ENCODE measurements around the gene PACRG.

PACRG gene

GRCh38 chr6:163030980-163031379, 303.2 kb downstream of the PACRG start:
- Histone ChIP-seq H3K4me3 (no peak overlapping the region), H3K4me2 (no peak overlapping the region), H3K27me3 (no peaks in the 10 kb centered on the region), H3K36me3 (no peaks in the 10 kb centered on the region), H3K9me3 (replicated peaks in 1 of 11) (peaks cover 9 to 32% (median 16%) of the 10 kb centered on the region in 11 experiments; a peak in 15 of 22 replicates), H3K27ac (no peak overlapping the region), H3K4me1 (no peaks in the 10 kb centered on the region), H4K20me1 (no peaks in the 10 kb centered on the region), H3K9ac (no peak overlapping the region)
- TF ChIP-seq Cebpa-rat (IDR thresholded peaks at IDR 0.05), result no peak

DNA sequence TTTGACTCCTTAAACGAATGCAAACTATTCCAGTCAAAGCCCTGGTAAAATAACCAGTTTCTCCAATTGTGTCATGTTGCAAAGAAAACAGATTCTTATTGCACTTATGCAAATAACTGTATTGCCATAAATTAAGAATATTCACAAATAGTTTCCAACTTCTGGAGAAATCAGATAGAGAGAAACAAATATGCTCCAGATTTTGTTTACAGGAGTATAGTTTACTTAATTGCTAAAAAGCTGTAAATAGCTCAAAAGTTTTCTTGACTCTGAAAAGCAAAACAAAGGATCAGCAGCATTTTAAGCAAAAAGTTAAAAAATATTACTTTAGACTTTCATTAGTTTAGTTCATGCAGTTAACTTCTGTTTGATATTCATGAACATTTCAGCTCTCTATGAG, 304.2 kb downstream of the PACRG start:
- Histone ChIP-seq H3K27ac (no peak overlapping the region), H3K4me3 (no peak overlapping the region), H3K4me2 (no peak overlapping the region), H4K20me1 (no peaks in the 10 kb centered on the region), H3K9me3 (replicated peaks in 1 of 11) (peaks cover 9 to 32% (median 16%) of the 10 kb centered on the region in 11 experiments; a peak in 15 of 22 replicates), H3K9ac (no peak overlapping the region), H3K27me3 (no peaks in the 10 kb centered on the region), H3K36me3 (no peaks in the 10 kb centered on the region), H3K4me1 (no peaks in the 10 kb centered on the region)
- no peak for TF ChIP-seq Cebpa-rat (IDR thresholded peaks at IDR 0.05)

DNA sequence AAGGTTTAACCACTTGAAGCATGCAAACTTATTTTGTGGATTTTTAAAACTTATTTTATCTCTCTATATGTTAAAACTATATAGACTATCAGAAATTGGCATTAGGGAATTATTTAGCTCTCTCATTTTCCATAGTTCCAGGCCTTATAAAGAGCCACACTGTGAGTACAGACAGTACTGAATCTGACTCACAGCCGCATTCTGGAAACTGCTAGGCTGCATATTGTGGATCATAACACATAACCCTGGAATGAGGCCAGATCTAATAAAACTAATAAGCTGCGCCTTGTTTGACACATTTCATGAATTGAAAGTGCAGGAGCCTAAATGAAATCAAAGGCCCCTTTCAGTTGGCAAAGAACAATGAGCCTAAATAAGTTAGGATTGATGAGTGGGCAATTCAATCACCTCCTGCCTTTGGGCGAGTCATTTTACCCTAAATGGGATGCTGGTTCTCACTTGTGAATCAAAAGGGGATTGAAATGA, 308.4 kb downstream of the PACRG start:
- no peak overlapping the region for H3K4me3 ChIP-seq
- no peak for TF ChIP-seq Cebpa-rat (IDR thresholded peaks at IDR 0.05)
- no peaks in the 10 kb centered on the region for H3K27me3 ChIP-seq

DNA sequence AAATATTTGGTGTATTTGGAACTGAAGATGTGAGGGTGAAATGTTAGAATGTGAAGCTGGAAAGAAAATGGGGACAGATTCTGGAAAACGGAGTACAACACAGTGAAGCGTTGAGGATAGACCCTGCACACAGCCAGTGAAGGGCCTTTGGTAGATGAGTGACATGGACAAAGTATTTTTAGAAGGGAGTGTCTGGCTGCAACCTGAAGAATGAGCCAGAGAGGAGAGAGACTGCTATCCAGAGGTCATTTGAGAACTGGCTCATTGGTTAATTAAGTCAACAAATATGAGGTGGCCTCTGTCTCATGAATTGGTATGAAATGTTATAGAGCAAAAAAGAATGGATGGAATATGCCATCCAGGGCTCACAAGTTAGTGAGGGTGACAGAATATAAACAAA, 310.5 kb downstream of the PACRG start:
- Histone ChIP-seq H3K4me1 (no peaks in the 10 kb centered on the region), H3K27ac (no peak overlapping the region), H3K9me3 (replicated peaks in 1 of 11) (peaks cover 9 to 18% (median 11%) of the 10 kb centered on the region in 11 experiments; a peak in 16 of 22 replicates), H3K9ac (no peak overlapping the region), H3K36me3 (no peaks in the 10 kb centered on the region), H4K20me1 (no peaks in the 10 kb centered on the region), H3K4me2 (no peak overlapping the region), H3K27me3 (no peaks in the 10 kb centered on the region), H3K4me3 (no peak overlapping the region)
- TF ChIP-seq Cebpa-rat (IDR thresholded peaks at IDR 0.05), result no peak

More for the DNA sequence above, 308.4 kb downstream of the PACRG start:
- Histone ChIP-seq H3K27ac (no peak overlapping the region), H3K4me2 (no peak overlapping the region), H3K9ac (no peak overlapping the region), H4K20me1 (no peaks in the 10 kb centered on the region), H3K4me1 (no peaks in the 10 kb centered on the region), H3K9me3 (replicated peaks in 1 of 11) (peaks cover 18 to 34% (median 24%) of the 10 kb centered on the region in 11 experiments; a peak in 21 of 22 replicates), H3K36me3 (no peaks in the 10 kb centered on the region)

DNA sequence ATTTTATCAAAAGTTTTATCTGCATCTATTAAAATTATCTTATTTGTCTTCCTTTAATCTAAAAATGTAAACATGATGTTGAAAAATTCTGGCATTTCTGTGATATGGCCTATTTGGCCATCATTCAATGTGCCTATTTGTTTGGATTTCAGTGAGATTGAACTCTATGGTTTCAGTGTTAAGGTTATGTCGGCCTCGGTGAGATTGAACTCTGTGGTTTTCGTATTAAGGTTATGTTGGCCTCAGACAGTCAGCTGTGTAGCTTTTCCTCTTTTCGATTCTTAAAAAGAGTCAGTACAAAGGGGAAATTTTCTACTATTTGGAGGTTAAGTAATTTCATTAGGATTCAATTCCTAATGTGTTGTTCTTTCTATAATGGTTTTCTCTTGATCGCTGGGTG, 320.6 kb downstream of the PACRG start:
- Histone ChIP-seq H4K20me1 (no peaks in the 10 kb centered on the region), H3K9me3 (replicated peaks in 1 of 11) (0 out of 22 replicates have a peak, but pooled peaks cover 0 to 4% (median 0%) of the 10 kb centered on the region in 11 experiments), H3K4me3 (no peak overlapping the region), H3K27ac (no peak overlapping the region), H3K4me1 (no peaks in the 10 kb centered on the region), H3K27me3 (no peaks in the 10 kb centered on the region), H3K9ac (no peak overlapping the region), H3K4me2 (no peak overlapping the region), H3K36me3 (no peaks in the 10 kb centered on the region)
- TF ChIP-seq Cebpa-rat (IDR thresholded peaks at IDR 0.05), result no peak

DNA sequence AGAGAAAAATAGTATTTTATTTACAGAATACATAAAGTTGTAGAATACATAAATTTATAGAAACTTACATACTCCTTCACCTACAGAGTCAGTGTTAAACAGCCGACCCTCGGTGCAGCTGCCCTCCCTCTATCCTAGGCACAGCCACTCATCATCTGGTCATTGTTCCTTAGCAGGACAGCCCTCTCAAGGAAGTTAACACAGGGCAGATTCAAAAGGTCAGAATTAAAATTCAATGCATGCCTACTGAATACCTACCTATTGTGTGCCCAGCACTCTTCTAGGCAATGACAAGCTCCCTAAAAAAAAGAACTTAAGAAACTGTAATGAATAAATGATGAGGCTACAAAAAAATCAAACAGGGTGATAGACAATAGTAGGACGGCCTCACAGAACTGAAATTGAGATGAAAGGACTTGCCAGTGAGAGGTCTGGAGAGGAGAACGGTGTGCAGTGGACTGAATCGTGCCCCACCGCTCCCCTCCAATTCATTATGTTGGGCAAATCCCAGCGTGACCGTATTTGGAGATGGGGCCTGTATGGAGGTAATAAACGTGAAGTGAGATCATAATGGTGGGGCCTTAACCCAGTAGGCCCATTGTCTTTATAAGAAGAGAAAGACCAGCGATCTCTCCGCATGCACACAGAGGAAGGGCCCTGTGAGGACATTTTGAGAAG, 326.0 kb downstream of the PACRG start:
- no peak overlapping the region for H3K4me3 ChIP-seq
- H4K20me1 ChIP-seq, result no peaks in the 10 kb centered on the region
- no peaks in the 10 kb centered on the region for H3K36me3 ChIP-seq
- H3K27me3 ChIP-seq, result no peaks in the 10 kb centered on the region
- no peak overlapping the region for H3K27ac ChIP-seq
- no peaks in the 10 kb centered on the region for H3K4me1 ChIP-seq
- H3K9me3 ChIP-seq (replicated peaks in 1 of 11), result peaks cover 0 to 9% (median 0%) of the 10 kb centered on the region in 11 experiments; a peak in 3 of 22 replicates
- TF ChIP-seq Cebpa-rat (IDR thresholded peaks at IDR 0.05), result no peak
- no peak overlapping the region for H3K4me2 ChIP-seq
- no peak overlapping the region for H3K9ac ChIP-seq

DNA sequence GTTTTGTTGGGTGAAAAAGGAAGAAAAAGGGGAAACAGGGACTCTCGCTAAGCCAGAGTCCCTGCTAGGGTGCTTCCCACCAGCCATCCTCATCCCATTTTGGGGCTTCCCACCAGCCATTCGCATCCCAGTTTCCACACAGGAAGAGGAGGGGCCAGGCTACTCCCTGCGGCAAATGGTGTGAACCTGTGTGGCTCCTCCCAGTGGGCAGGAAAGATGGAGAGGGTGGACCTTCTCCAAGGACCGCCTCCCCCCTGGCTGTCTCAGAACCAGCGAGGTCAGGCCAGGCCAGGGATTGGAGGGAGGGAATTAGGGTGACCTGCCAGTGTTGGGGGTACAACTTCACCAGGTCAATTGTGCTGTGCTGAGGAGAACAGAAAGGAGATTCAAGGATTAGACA, 326.9 kb downstream of the PACRG start:
- H3K27me3 ChIP-seq, result no peaks in the 10 kb centered on the region
- TF ChIP-seq Cebpa-rat (IDR thresholded peaks at IDR 0.05), result no peak

GRCh38 chr6:163057260-163057659, 329.5 kb downstream of the PACRG start:
- H4K20me1 ChIP-seq, result no peaks in the 10 kb centered on the region
- H3K9ac ChIP-seq, result no peak overlapping the region
- no peaks in the 10 kb centered on the region for H3K4me1 ChIP-seq
- no peak overlapping the region for H3K4me3 ChIP-seq
- no peaks in the 10 kb centered on the region for H3K36me3 ChIP-seq
- no peak overlapping the region for H3K27ac ChIP-seq
- H3K27me3 ChIP-seq, result no peaks in the 10 kb centered on the region
- no peak overlapping the region for H3K4me2 ChIP-seq
- peaks cover 0 to 10% (median 0%) of the 10 kb centered on the region in 11 experiments; a peak in 3 of 22 replicates for H3K9me3 ChIP-seq (replicated peaks in 1 of 11)
- TF ChIP-seq Cebpa-rat (IDR thresholded peaks at IDR 0.05), result peak; percentile 15 to 93 (median 68); a peak in 15 of 22 replicates

More for the DNA sequence above, 326.9 kb downstream of the PACRG start:
- H3K9ac ChIP-seq, result no peak overlapping the region
- no peaks in the 10 kb centered on the region for H3K36me3 ChIP-seq
- H3K4me1 ChIP-seq, result no peaks in the 10 kb centered on the region
- H3K4me3 ChIP-seq, result no peak overlapping the region
- peaks cover 0 to 10% (median 0%) of the 10 kb centered on the region in 11 experiments; a peak in 3 of 22 replicates for H3K9me3 ChIP-seq (replicated peaks in 1 of 11)
- H3K4me2 ChIP-seq, result no peak overlapping the region
- no peak overlapping the region for H3K27ac ChIP-seq
- H4K20me1 ChIP-seq, result no peaks in the 10 kb centered on the region

DNA sequence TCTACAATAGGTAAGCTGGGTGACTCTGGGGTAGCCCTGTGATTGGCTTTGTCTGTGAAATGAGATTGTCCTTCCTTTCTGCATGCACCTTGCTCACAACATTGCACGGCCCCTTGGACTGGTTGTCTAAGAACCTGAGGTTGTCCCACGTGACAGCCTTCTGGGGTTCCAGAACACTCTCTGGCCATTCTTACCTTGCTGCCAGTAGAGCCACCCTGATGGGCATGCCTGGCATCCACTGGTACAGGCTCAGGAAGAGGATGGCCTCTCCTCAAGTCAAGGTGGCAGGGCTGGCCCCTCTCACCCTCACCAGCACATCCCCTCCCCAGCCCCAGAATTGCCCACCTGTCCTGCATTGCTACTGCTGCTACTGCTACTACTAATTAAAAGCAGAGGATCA, 335.0 kb downstream of the PACRG start:
- no peaks in the 10 kb centered on the region for H4K20me1 ChIP-seq

GRCh38 chr6:163063561-163063960, 335.8 kb downstream of the PACRG start:
- no peaks in the 10 kb centered on the region for H3K27me3 ChIP-seq
- H4K20me1 ChIP-seq, result no peaks in the 10 kb centered on the region
- TF ChIP-seq Cebpa-rat (IDR thresholded peaks at IDR 0.05), result no peak
- H3K4me2 ChIP-seq, result no peak overlapping the region
- H3K27ac ChIP-seq, result no peak overlapping the region
- H3K9me3 ChIP-seq (replicated peaks in 1 of 11), result peaks cover 0 to 6% (median 0%) of the 10 kb centered on the region in 11 experiments; a peak in 1 of 22 replicates
- H3K9ac ChIP-seq, result no peak overlapping the region
- no peak overlapping the region for H3K4me3 ChIP-seq
- H3K4me1 ChIP-seq, result no peaks in the 10 kb centered on the region
- H3K36me3 ChIP-seq, result no peaks in the 10 kb centered on the region

More for the DNA sequence above, 335.0 kb downstream of the PACRG start:
- TF ChIP-seq Cebpa-rat (IDR thresholded peaks at IDR 0.05), result no peak
- Histone ChIP-seq H3K36me3 (no peaks in the 10 kb centered on the region), H3K27me3 (no peaks in the 10 kb centered on the region), H3K4me1 (no peaks in the 10 kb centered on the region), H3K27ac (no peak overlapping the region), H3K9me3 (replicated peaks in 1 of 11) (peaks cover 0 to 6% (median 0%) of the 10 kb centered on the region in 11 experiments; a peak in 1 of 22 replicates), H3K4me3 (no peak overlapping the region), H3K9ac (no peak overlapping the region), H3K4me2 (no peak overlapping the region)

Measured in BLaER1 treated with 17β-estradiol and CSF1 and Interleukin-3, amounts not matched to agents 10 nM and 100 nM (cell line).